IgD-negative memory B cell (primary cell): ENCODE measurements around the gene CCK. TPM values are rescaled to one million over a fixed set of nuclear protein-coding genes. Genes with fewer than 3 reads are reported as not detected.
A peak's percentile ranks its signal among the peaks of the same experiment; 100 is the strongest.

ENCODE experiments used
- H3K27ac Mint-ChIP-seq, 3 donors: one replicate each; pipeline ENCODE4 v1.8.0; 2020 to 2022; ENCODE audit warnings: mild to moderate bottlenecking in 3 of 3, mixed read lengths in 3 of 3, moderate library complexity in 1 of 3
- H3K27me3 Mint-ChIP-seq: one replicate; pipeline ENCODE4 v1.8.0; 2021; ENCODE audit warnings: mixed read lengths
- H3K36me3 Mint-ChIP-seq: one replicate; pipeline ENCODE4 v1.8.0; 2020; ENCODE audit warnings: mild to moderate bottlenecking, mixed read lengths
- H3K4me1 Mint-ChIP-seq, 3 donors: one replicate each; pipeline ENCODE4 v1.8.0; 2020 to 2022; ENCODE audit warnings: mixed read lengths in 3 of 3, mild to moderate bottlenecking in 1 of 3
- H3K4me3 Mint-ChIP-seq, 4 donors: one replicate each; pipeline ENCODE4 v1.8.0; 2020 to 2022; ENCODE audit warnings: mild to moderate bottlenecking in 4 of 4, mixed read lengths in 4 of 4, moderate library complexity in 3 of 4
- H3K9me3 Mint-ChIP-seq, 3 donors: one replicate each; pipeline ENCODE4 v1.8.0; 2020 to 2021; ENCODE audit warnings: mixed read lengths in 3 of 3, mild to moderate bottlenecking in 1 of 3
- polyA plus RNA-seq: library from polyadenylated mRNA; unstranded; fragments of 300-500 nt; fragmentation: Illumina TruSeq; gene quantifications from one replicate; pipeline ENCODE4 v1.2.3, GENCODE V29; 2021

CCK gene
- polyA plus RNA-seq, 1 donor from 2014 or later = not detected

DNA sequence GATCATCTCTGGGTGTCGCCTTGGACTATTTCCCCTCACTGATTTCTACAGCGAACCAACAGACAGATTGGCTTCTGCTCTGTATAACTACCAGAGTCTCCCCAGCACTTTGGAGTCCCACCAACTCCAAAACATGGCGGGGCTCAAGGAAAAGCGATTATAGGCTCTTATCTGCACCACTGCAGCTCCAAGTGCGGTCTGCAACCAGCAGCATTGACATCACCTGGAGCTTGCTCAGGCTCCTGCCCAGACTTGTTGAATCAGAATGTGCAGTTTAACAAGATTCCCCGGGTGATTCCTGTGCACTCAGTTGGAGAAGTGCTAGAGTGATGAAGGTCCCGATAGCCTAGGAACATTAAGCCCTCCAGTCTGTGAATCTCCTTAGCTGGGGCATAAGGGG, 9.0 kb downstream of the CCK start:
- no peak overlapping the region for H3K4me3 Mint-ChIP-seq
- peaks cover 0 to 2% (median 0%) of the 10 kb centered on the region in 3 donors for H3K9me3 Mint-ChIP-seq
- no peaks in the 10 kb centered on the region for H3K36me3 Mint-ChIP-seq
- no peak overlapping the region for H3K27ac Mint-ChIP-seq
- peaks cover 25% of the 10 kb centered on the region for H3K27me3 Mint-ChIP-seq
- no peaks in the 10 kb centered on the region for H3K4me1 Mint-ChIP-seq

DNA sequence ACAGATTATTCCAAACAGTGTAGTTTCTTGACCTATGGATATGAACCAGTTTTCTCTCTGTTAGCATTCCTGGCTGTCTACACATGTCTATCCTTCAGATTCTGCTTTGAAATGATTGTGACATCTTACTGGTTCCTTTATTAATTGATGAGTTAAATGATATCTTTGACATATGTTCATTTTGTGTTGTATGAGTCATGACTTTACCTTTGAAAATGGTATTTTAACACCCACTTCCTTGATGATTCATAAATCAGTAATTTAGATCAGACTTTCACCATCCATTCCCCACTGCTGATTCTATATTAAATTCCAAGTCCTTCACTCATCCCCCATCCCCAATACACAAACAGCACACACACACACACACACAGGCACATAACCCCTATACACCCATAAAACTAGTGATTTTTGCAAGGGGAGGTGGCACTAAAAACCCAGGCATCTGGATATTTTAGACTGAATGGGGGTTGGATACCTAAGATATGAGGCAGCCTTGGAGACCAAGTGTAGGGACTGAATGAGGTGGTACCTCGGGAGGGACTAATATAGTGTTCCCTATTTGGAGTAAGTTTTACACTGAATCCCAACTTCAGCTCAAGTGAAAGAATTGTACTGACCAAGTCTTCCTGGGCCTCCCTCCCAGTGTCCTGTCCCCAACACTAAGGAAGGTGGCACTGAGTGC, 9.7 kb downstream of the CCK start:
- Mint-ChIP-seq H3K9me3 (peaks cover 0 to 2% (median 0%) of the 10 kb centered on the region in 3 donors), H3K27ac (no peak overlapping the region), H3K27me3 (peaks cover 21% of the 10 kb centered on the region), H3K4me1 (no peaks in the 10 kb centered on the region), H3K36me3 (no peaks in the 10 kb centered on the region), H3K4me3 (no peak overlapping the region)

DNA sequence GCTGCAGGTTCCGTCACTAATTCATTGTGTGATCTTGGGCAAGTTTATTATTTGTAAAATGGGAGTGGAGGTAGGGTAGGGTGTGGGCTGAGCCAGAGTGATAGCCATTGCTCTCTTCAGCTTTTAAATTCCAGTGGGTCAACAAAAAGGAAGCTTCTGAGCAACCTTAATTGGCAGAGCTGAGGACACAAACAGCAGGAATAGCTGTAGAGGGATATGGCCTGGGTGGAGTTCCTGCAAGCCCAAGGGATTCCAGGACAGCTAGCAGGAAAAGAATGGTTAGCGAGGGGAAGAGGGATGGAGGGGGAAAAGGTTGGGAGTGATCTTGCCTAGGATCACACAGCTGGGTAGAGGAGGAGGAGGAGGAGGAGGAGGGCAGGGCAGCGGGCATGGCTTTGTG, 11.4 kb downstream of the CCK start:
- no peak overlapping the region for H3K27ac Mint-ChIP-seq
- peaks cover 14% of the 10 kb centered on the region for H3K27me3 Mint-ChIP-seq
- peaks cover 0 to 2% (median 0%) of the 10 kb centered on the region in 3 donors for H3K9me3 Mint-ChIP-seq
- no peak overlapping the region for H3K4me3 Mint-ChIP-seq
- H3K36me3 Mint-ChIP-seq = peaks cover 2% of the 10 kb centered on the region
- no peaks in the 10 kb centered on the region for H3K4me1 Mint-ChIP-seq

DNA sequence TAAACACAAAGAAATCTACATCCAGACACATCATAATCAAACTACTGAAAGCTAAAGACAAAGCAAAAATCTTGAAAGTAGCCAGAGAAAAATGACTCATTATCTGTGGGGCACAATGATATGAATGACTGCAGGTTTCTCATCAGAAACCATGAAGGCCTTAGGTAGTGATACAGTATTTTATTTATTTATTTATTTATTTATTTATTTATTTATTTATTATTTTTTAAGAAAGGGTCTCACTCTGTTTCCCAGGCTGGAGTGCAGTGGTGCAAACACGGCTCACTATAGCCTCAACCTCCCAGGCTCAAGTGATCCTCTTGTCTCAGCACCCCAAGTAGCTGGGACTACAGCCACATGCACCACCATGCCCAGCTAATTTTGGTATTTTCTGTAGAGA, 15.2 kb downstream of the CCK start:
- peaks cover 6% of the 10 kb centered on the region for H3K27me3 Mint-ChIP-seq
- peaks cover 0 to 4% (median 0%) of the 10 kb centered on the region in 3 donors for H3K4me1 Mint-ChIP-seq
- peaks cover 2% of the 10 kb centered on the region for H3K36me3 Mint-ChIP-seq
- no peaks in the 10 kb centered on the region for H3K9me3 Mint-ChIP-seq
- H3K27ac Mint-ChIP-seq = no peak overlapping the region
- H3K4me3 Mint-ChIP-seq = no peak overlapping the region

- H3K9me3 Mint-ChIP-seq = no peaks in the 10 kb centered on the region
- H3K36me3 Mint-ChIP-seq = peaks cover 2% of the 10 kb centered on the region
- H3K4me1 Mint-ChIP-seq = peaks cover 0 to 4% (median 0%) of the 10 kb centered on the region in 3 donors
- no peak overlapping the region for H3K27ac Mint-ChIP-seq
- peaks cover 4% of the 10 kb centered on the region for H3K27me3 Mint-ChIP-seq
- H3K4me3 Mint-ChIP-seq = no peak overlapping the region
Observed at GRCh38 chr3:42247576-42248027, 18.4 kb downstream of the CCK start.

DNA sequence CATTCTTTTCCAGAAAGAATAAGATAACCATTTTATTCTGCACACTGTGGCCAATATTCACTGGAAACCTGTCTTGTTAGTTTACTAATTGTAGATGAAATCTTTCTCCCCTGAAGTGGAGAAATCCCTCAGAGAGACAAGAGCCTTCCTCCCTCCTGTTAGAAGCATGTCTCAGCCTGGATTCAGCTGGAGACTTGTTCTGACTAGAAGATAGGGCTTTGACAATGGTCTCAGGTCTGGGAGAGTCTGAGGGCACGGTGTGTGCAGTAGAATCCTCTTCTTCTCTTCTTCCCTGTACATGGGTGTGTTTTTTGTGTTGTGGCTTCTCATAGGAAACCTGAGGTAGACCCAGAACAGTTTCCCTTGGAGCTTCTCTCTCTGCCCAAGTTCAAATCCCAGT, 19.9 kb downstream of the CCK start:
- no peak overlapping the region for H3K4me3 Mint-ChIP-seq
- peaks cover 2% of the 10 kb centered on the region for H3K36me3 Mint-ChIP-seq
- peaks cover 0 to 4% (median 0%) of the 10 kb centered on the region in 3 donors for H3K9me3 Mint-ChIP-seq
- peaks cover 0 to 4% (median 0%) of the 10 kb centered on the region in 3 donors for H3K4me1 Mint-ChIP-seq
- H3K27ac Mint-ChIP-seq = no peak overlapping the region
- H3K27me3 Mint-ChIP-seq = peaks cover 4% of the 10 kb centered on the region

GRCh38 chr3:42236611-42237010, 29.4 kb downstream of the CCK start:
- Mint-ChIP-seq H3K36me3 (peaks cover 1% of the 10 kb centered on the region), H3K27ac (no peak overlapping the region), H3K4me1 (no peaks in the 10 kb centered on the region), H3K4me3 (no peak overlapping the region), H3K9me3 (peaks cover 2 to 13% (median 7%) of the 10 kb centered on the region in 3 donors), H3K27me3 (peaks cover 15% of the 10 kb centered on the region)

DNA sequence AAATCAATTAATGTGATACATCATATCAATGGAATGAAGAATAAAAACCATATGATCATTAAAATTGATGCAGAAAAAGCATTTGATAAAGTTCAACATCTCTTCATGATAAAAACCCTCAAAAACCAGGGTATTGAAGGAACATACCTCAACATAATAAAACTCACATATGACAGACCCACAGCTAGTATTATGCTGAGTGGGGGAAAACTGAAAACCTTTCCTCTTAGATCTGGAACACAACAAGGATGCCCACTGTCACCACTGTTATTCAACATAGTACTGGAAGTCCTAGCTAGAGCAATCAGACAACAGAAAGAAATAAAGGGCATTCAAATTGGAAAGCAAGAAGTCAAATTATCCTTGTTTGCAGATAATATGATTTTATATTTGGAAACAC, 30.5 kb downstream of the CCK start:
- no peak overlapping the region for H3K27ac Mint-ChIP-seq
- peaks cover 15% of the 10 kb centered on the region for H3K27me3 Mint-ChIP-seq

DNA sequence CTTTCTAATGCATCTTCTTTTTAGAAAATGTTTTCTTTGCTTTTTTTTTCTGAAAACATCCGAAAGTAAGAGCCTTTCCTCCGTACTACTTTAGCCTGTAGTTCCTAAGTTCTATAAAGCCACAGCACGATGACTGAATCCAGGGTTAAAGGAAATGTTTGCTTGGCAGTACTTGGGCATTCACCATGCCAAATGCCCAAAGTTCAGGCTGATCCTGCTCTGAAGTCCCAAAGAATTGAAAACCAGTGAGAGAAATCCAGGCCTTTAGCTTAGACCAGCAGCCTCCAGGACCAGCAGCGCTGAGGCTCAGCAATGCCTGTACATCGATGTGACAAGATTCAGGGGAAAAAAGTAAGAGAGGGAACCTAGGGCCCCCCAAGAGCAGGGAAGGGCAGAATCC, 35.1 kb downstream of the CCK start:
- peaks cover 6% of the 10 kb centered on the region for H3K36me3 Mint-ChIP-seq
- no peaks in the 10 kb centered on the region for H3K9me3 Mint-ChIP-seq
- no peak overlapping the region for H3K4me3 Mint-ChIP-seq
- peaks cover 2 to 5% (median 4%) of the 10 kb centered on the region in 3 donors for H3K4me1 Mint-ChIP-seq
- H3K27me3 Mint-ChIP-seq = peaks cover 5% of the 10 kb centered on the region
- no peak overlapping the region for H3K27ac Mint-ChIP-seq

More for the DNA sequence above, 30.5 kb downstream of the CCK start:
- H3K9me3 Mint-ChIP-seq = peaks cover 2 to 13% (median 7%) of the 10 kb centered on the region in 3 donors
- no peaks in the 10 kb centered on the region for H3K4me1 Mint-ChIP-seq
- peaks cover 1% of the 10 kb centered on the region for H3K36me3 Mint-ChIP-seq
- no peak overlapping the region for H3K4me3 Mint-ChIP-seq

GRCh38 chr3:42229942-42230688, 35.9 kb downstream of the CCK start:
- peaks cover 9% of the 10 kb centered on the region for H3K36me3 Mint-ChIP-seq
- no peak overlapping the region for H3K4me3 Mint-ChIP-seq
- no peaks in the 10 kb centered on the region for H3K9me3 Mint-ChIP-seq
- H3K27me3 Mint-ChIP-seq = peaks cover 5% of the 10 kb centered on the region
- peaks cover 2 to 5% (median 4%) of the 10 kb centered on the region in 3 donors for H3K4me1 Mint-ChIP-seq
- no peak overlapping the region for H3K27ac Mint-ChIP-seq

- no peak overlapping the region for H3K4me3 Mint-ChIP-seq
- H3K4me1 Mint-ChIP-seq = peaks cover 2 to 5% (median 4%) of the 10 kb centered on the region in 3 donors
- no peak overlapping the region for H3K27ac Mint-ChIP-seq
- H3K27me3 Mint-ChIP-seq = peaks cover 3% of the 10 kb centered on the region
- no peaks in the 10 kb centered on the region for H3K9me3 Mint-ChIP-seq
- peaks cover 12% of the 10 kb centered on the region for H3K36me3 Mint-ChIP-seq
Observed at GRCh38 chr3:42229266-42229941, 36.6 kb downstream of the CCK start.

DNA sequence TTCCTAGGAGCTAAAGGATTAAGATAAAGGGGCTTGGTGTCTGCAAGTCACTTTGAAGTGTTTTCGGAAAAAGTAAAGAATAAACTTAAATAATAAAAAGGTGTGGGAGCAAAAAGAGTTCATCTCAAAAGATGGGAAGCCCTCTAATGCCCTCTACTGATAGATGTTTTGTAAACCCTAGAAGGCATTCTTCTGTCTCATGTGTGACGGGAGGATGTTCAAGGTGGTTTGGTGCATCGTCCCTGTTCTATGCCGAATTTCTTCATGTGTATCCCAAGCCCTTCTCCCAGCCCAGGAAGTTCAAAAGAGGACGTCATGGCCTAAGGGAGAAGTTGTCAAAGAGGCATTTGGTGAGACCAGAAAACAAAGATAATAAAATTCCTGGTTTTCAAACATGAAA, 37.2 kb downstream of the CCK start:
- Mint-ChIP-seq H3K27me3 (no peaks in the 10 kb centered on the region), H3K36me3 (peaks cover 16% of the 10 kb centered on the region), H3K4me1 (peaks cover 2 to 5% (median 4%) of the 10 kb centered on the region in 3 donors), H3K9me3 (no peaks in the 10 kb centered on the region), H3K4me3 (no peak overlapping the region), H3K27ac (no peak overlapping the region)

DNA sequence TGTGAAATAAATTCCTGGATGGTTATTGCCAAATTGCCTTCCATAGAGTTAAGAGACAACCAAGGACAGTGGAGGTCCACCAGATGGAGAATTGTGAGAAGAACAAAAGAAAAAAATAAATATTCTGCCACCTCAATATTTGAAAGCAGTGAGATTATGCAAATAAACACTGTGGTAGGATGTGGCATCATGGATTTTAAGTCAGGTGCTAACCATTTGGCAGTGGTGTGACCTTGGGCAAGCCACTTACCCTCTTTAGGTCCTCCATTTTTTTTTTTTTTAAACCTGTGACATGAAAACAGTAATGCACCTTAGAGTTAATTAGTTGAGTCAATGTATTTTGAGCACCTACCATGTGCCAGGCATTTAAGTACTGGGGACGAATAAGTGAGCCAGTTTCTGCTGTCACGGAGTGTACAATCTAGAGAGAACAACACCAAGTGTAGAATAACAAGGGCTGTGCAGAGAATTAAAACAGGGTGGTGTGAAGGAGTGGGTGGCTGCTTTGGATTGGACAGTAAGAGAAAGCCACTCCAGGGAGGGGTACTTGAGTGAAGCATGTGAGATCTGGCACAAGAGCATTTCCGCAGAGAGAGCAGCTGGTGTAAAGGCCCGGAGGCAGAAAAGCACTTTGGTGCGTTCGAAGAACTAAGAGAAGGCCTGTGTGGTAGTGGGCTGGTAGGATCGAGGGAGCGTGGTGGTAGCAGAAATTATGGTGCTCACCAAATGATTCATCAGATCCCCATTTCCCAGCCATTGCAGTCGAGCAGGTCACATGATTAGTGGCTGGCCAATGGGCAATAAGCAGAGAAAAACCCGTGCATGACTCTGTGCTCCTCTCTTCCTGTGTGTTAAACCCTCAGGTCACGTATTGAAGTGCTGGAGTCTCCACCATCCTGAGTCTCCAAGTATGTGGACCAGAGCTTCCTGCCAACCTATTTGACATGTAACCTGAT, 39.2 kb downstream of the CCK start:
- Mint-ChIP-seq H3K4me1 (peaks cover 2 to 5% (median 4%) of the 10 kb centered on the region in 3 donors), H3K36me3 (peaks cover 25% of the 10 kb centered on the region), H3K4me3 (peak overlapping the region in 1 of 4 donors; percentile 44), H3K27me3 (no peaks in the 10 kb centered on the region), H3K9me3 (no peaks in the 10 kb centered on the region), H3K27ac (peak overlapping the region in 1 of 3 donors; percentile 8)
